NOMO-1 treated with dmso at 0.1 percent for 144 hours (cell line): ENCODE results near the gene GDE1.
A peak's percentile ranks its signal among the peaks of the same experiment; 100 is the strongest.
"Not testable (repeated sequence)": the region's sequence is repeated elsewhere in the genome, so short reads cannot be mapped to it uniquely, and the experiment has no call there.

Experiments used
- DNase-seq: peaks from one replicate; lab custom pipeline; 2025; ENCODE audit not compliant: unreplicated experiment; lab: John Stamatoyannopoulos, UW

The GDE1 gene

GRCh38 chr16:19521471-19522396 lies at the start of gene GDE1:
Gene GDE1 (minus strand): TSS chr16:19522098. CDS start chr16:19521964, 134 bp downstream.
- peak; percentile 74 for DNase-seq

- no peak for DNase-seq
Measured at GRCh38 chr16:19567560-19567959, 45.7 kb upstream of the GDE1 start.

- no peak for DNase-seq
Measured at GRCh38 chr16:19566362-19566761, 44.5 kb upstream of the GDE1 start.

- no peak for DNase-seq
Measured at GRCh38 chr16:19563377-19563776, 41.5 kb upstream of the GDE1 start.

DNA sequence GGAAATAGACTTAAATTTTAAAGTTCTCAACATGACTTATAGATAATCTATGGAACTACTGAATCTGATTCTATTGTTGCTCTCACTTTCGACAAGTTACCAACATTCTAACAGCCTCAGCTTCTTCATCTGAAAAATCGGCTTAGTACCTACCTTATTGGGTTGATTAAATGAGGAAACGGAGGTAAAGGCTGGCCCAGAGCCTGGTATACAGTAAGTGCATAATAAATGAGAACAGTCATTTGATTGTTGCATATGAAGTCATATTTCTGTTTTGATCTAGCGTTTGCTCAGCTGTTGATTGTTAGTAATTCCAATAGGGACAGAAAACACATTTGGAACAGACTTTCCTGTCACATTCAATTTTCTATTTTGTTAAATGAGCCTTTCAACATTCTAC lies 38.2 kb upstream of the GDE1 start:
- DNase-seq: no peak

DNA sequence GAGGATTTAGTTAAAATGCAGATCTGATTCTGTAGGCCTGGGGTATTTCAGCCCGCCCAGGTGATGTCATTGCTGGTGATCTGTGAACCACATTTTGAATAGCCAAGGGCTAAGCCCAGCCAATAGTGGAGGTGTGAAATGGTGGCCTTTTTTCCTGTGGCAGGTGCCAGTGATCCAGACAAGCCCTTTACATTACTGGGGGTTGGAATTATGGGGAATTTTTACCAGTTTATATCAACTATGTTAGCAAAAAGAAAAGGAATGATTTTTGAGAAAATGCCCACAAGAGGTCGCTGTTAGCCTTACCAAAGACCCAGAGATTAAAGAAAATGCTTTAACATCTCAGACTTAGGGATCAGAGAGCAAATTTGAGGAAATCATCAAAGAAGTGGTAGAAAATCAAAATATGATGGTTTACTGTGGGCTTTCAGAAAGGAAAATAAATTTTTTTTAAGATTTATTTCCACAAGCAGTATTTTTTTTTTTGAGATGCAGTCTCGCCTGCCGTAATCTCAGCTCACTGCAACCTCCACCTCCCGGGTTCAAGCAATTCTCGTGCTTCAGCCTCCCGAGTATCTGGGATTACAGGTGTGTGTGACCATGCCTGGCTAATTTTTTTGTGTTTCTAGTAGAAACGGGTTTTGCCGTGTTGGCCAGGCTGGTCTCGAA lies 37.5 kb upstream of the GDE1 start:
- DNase-seq: no peak

DNA sequence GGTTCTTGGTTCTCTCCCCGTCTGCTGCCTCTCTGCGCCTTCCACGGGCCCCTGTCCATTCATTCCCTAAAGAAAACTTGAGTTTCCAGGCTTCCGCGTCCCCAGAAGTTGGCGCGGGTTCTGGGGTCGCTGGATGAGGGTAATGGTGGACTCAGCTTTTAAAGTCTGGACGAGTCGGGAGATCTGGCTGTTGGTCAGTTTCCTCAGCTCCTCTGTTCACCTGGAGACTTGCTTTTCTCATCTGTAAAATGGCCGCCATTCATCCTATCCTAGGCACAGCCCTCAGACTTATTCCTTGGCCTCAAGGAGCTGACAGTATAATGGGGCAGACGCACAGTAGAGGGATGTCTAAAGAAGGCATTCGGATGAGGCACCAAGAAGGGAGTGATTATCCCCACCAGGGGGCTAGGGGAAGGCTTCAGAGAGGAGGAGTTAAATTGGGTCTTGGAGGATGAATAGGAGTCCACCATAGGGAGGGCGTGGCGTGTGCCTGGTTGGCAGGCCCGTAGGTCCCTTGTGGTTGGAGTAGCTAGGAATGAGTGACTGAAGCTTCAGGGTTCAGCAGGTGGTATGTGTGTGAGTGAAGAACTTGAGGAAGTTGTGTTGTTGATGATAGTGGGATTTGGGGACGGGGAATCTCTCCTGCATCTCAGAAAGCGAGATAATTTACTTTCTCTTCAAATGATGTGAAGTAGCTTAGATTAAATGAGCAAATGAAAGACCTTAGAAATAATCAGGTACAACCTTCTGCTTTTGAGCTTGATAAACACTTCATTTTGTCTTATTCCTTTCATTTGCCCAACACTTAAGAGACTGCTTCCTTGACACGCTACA lies 34.3 kb upstream of the GDE1 start:
- DNase-seq: no peak

- DNase-seq: peak; percentile 97
Measured at GRCh38 chr16:19555186-19555937, 33.5 kb upstream of the GDE1 start, which contains the start of gene VPS35L. Gene VPS35L (plus strand): TSS chr16:19555703. CDS start chr16:19555730, 27 bp downstream.

DNA sequence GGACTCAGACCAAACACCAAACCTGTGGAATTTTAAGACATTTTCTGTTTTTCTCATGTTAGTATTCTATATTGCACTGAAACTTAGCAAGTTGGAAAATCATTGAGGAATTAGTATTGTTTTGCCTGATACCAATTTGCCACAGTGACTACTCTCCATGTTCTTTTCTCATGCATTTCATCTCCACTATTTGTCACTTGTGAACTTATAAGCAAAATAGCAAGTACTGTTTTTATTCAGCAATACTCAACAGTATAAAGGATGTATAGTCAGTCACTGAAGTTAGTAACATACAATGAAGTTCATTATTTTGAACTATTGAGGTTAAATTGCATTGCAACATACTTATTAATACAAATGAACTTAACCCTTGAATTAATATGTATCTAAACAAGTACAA lies 27.8 kb upstream of the GDE1 start:
- no peak for DNase-seq

DNA sequence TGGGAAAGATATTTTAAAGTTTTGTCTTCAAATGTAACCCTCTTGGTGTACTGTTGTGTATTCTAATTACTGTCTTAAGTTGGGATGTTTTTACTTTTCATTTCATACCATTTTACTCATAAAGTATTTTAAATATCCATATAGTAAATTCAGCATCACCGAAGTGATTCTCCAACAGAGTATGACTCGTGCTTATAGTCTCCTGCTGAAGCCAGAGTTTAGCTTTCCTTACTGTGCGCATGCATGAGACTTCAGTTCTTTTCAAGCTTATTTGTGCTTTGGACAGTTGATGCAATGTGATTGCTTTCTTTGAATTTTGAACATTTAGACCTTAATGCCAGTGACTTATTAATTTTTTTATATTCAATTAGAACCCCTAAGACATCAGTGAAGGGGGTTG lies 26.2 kb upstream of the GDE1 start:
- DNase-seq: no peak

- DNase-seq: not testable (repeated sequence)
Measured at GRCh38 chr16:19543278-19543996, 21.5 kb upstream of the GDE1 start.

DNA sequence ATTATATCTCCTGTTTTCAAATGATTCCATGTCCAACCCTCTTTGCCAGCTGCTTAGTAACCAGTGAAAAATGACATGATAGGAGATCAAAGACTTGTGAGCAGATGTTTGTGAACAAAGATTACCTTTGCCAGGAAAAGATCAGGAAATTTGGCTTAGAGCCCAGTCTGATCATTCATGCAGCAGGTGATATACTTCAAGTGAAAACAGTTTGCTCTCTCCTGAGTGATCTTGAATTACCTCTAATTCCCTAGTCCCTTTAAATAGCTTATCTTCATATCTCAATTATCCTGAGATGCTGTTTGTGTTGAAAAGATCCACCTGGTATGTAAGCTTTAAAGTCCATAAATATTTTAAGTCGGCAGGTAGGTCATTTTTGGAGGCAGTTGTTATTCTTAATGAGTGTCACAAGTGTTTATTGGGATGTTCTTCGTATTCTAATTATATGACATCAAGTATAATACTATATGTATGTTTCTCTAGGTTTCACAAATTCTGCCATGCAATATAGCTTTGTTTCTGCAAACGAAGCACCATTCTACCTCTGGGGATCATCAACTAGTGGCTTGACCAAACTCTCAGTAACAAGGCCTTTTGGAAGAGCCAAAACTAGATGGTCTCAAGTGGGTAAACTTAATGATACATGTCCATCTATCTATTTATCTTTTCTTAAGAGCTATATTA lies 20.4 kb upstream of the GDE1 start:
- no peak for DNase-seq

DNA sequence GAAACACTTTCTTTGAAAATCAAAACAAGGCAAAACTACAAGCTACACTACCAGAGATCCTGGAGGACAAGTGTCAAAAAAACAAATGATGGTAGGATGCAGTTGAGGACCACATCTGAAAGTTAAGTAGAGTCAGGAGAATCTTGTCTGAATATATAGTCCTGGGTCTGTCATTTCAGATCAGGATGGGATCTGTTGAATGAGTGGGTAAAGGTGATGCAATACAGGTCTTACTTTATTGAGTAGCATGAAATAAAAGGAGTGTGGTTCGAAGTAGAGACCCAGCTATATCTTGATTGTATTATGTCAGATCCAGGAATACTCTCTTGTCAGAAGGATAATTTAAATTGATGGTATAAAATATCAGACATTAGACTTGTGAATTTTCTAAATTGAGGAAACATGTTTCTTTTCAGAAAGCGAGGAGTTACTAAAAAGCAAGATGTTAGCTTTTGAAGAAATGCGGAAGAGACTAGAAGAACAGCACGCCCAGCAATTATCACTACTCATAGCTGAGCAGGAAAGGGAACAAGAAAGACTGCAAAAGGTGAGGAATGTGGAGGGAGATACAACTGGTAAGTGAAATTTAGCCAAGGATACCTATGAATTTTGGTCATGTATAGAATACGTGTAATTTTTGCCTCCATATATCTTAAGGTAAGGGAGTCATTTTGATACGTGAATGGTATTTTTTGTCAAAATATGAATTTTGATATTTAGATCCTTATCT lies 18.5 kb upstream of the GDE1 start:
- no peak for DNase-seq

DNA sequence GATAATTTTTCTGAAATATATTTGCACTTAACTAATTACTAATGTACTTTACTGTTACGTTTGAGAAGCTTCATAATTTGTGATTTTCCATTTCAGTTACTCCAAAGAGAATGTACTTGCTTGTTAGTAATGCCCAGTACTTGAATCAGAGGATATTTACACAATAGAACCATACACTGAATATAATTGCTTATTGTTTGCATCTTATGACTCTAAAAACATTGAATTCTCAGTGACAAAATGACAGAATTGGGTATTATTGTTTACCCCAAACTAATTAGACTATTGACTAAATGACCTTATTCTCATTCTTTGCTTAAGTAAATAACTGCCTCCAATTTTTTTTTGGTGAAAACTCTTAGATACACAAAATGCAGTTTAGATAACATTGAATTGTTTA lies 10.7 kb upstream of the GDE1 start:
- no peak for DNase-seq

DNA sequence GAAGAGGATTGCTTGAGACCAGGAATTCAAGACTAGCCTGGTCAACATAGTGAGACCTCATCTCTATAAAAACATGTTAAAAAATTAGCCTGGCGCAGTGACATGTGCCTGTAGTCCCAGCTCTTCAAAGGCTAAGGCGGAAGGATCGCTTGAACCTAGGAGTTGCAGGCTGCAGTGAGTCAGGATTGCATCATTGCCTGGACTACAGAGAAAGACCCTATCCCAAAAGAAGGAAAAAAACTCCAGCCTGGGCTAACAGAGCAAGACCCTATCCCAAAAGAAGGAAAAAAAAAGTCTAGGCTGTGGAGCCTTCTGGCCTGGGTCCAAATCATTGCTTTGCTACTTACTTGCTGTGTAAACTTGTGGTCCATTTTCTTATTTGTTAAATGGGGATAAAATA lies 6.8 kb upstream of the GDE1 start:
- DNase-seq: no peak

DNA sequence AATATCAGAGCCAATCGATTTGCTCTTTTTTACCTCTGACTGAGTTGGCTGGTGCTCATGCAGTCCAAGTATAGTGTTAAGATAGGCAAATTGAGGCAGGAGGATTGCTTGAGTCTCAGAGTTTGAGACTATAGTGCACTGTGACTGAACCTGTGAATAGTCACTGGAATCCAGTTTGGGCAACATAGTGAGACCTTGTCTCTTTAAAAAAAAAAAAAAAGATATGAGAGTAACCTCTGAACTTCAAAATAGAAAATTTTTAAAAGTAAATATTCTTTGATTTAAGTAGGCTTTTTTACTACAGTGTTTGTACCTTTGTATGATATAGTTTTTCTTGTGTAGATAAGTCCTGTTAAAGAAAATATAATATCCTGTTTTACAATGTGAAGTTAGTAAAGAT lies 5.3 kb upstream of the GDE1 start:
- no peak for DNase-seq

- DNase-seq: no peak
Measured at GRCh38 chr16:19525385-19525723, 3.5 kb upstream of the GDE1 start.

DNA sequence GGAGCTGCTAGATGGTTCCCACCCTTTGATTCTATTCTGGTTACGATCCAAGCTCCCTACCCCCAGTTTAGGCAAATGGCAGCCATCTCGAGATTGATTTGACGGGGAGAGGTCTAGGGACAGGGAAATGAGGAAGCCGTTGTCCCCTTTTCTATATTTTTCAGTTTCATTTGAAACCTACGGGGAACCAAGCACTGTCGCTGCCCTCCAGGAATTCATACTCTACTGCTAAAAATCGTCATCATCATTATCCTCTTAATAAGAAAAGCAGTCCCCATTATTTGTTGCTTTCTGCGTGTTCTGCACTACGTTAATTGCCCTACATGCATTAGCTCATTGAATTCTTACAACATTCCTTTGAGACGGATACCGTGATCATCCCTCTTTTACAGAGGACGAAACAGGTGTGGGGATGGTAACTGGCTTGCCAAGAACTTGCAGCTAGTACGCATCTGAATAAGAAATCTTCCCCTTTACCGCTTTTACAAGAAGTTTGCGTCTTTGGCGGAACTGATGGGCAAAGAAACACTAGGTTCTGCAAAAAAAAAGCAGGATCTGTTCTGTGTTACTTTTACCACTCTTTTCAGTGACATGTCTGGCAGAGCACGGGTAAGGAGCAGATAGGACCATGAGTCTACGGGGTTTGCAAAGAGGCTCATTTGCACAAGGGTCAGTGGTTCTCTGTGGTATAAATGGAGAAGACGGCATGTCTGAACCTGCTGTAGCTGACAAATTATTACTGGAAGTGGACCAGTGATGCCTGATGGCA lies 2.9 kb upstream of the GDE1 start:
- peak; percentile 39 for DNase-seq
